Lung (tissue), 12 donors: ENCODE data around the gene CASP3. TPM values are rescaled to one million over a fixed set of nuclear protein-coding genes. Genes with fewer than 3 reads are reported as not detected.

ENCODE experiments used
- ATAC-seq: fragments of 200-7000 bp; cut with Tn5 transposase; one replicate; pipeline ENCODE4 v1.9.1; 2020; ENCODE audit warnings: moderate number of reproducible peaks; ENCODE audit not compliant: insufficient read depth, low FRiP score
- DNase-seq, 3 donors: peaks; one replicate each; pipeline ENCODE4 v3.0.0-alpha.2; 2013 to 2017
- H3K27ac ChIP-seq, 2 donors: one replicate each; pipeline ENCODE4 v1.5.1; 2013; ENCODE audit warnings: mild to moderate bottlenecking in 2 of 2, moderate library complexity in 2 of 2, control low read depth in 1 of 2, inconsistent platforms in 1 of 2, low read depth in 1 of 2, low read length in 1 of 2
- H3K27me3 ChIP-seq, 3 donors: one replicate each; pipeline ENCODE4 v1.5.1; 2013; ENCODE audit warnings: low read length in 2 of 3; ENCODE audit not compliant: control insufficient read depth in 3 of 3, insufficient read depth in 3 of 3
- H3K36me3 ChIP-seq, 4 donors: one replicate each; pipeline ENCODE4 v1.5.1; 2013; ENCODE audit warnings: low read length in 4 of 4, mild to moderate bottlenecking in 1 of 4, moderate library complexity in 1 of 4; ENCODE audit not compliant: control insufficient read depth in 4 of 4, insufficient read depth in 4 of 4
- H3K4me1 ChIP-seq, 5 donors: one replicate each; pipeline ENCODE4 v1.5.1; 2013; ENCODE audit warnings: low read length in 5 of 5, mild to moderate bottlenecking in 2 of 5, moderate library complexity in 1 of 5; ENCODE audit not compliant: control insufficient read depth in 5 of 5, insufficient read depth in 5 of 5
- H3K4me3 ChIP-seq: one replicate; pipeline ENCODE4 v1.5.1; 2013; ENCODE audit warnings: mild to moderate bottlenecking, control low read depth, moderate library complexity
- H3K9ac ChIP-seq, 2 donors: one replicate each; pipeline ENCODE4 v1.5.1; 2013; ENCODE audit warnings: low read length in 2 of 2, control low read depth in 1 of 2; ENCODE audit not compliant: insufficient read depth in 1 of 2
- H3K9me3 ChIP-seq, 4 donors: one replicate each; pipeline ENCODE4 v1.5.1; 2013; ENCODE audit warnings: low read length in 3 of 4, mild to moderate bottlenecking in 1 of 4, moderate library complexity in 1 of 4; ENCODE audit not compliant: control insufficient read depth in 4 of 4, insufficient read depth in 3 of 4
- CTCF ChIP-seq: IDR thresholded peaks from 2 replicates; pipeline ENCODE4 v1.5.1; 2012; ENCODE audit warnings: mild to moderate bottlenecking; ENCODE audit errors: control extremely low read depth, extremely low read depth
- WGBS, 2 donors: extraction: QIAGEN DNeasy Blood & Tissue Kit; methylation state at CpG; one replicate each; pipeline ENCODE4 v1.1.7; 2013; 5-methylcytosine and 5-hydroxymethylcytosine counted together
- polyA plus RNA-seq, 2 donors: library from polyadenylated mRNA; stranded (reverse); fragments of 200-250 nt; gene quantifications; one replicate each; pipeline ENCODE4 v1.2.1, GENCODE V29; 2013
- total RNA-seq, 2 donors: library from RNA; depleted of rRNA in 1 of 2; stranded (reverse); fragments of >200 nt in 1 of 2; gene quantifications; one replicate each; pipeline ENCODE4 v1.2.1, GENCODE V29; 2014 to 2021
- donor health status: control.
- donor health status: control.
- donor health status: Bipolar disorder and iron deficiency.
- donor health status: healthy.
- donor health status: DM: yes; HTN: yes; CAD: no.

Gene CASP3
- total and polyA plus RNA-seq, 4 donors = 9.3 to 30.4 (median 16.7) TPM

- Histone ChIP-seq H3K36me3 (peaks cover 0 to 13% (median 2%) of the 10 kb centered on the region in 4 donors), H3K9me3 (no peaks in the 10 kb centered on the region), H3K9ac (no peak overlapping the region), H3K4me3 (no peak overlapping the region), H3K27me3 (no peaks in the 10 kb centered on the region), H3K4me1 (peaks cover 0 to 44% (median 13%) of the 10 kb centered on the region in 5 donors), H3K27ac (peak overlapping the region in 1 of 2 donors; percentile 41)
- 91 to 95% methylated on average over 8 to 9 of the region's 9 CpGs for WGBS, 2 donors
- DNase-seq (no peak), ATAC-seq (no peak)
- no peak for TF ChIP-seq CTCF
Measured at GRCh38 chr4:184644553-184645307, 4.5 kb downstream of the CASP3 start.

GRCh38 chr4:184643731-184644130 is 5.5 kb downstream of the CASP3 start:
- Histone ChIP-seq H3K9ac (no peak overlapping the region), H3K27me3 (no peaks in the 10 kb centered on the region), H3K9me3 (no peaks in the 10 kb centered on the region), H3K27ac (peak overlapping the region in 1 of 2 donors; percentile 33), H3K36me3 (peaks cover 0 to 13% (median 2%) of the 10 kb centered on the region in 4 donors), H3K4me1 (peaks cover 0 to 47% (median 13%) of the 10 kb centered on the region in 5 donors), H3K4me3 (no peak overlapping the region)
- TF ChIP-seq CTCF = no peak
- ATAC-seq (no peak), DNase-seq (no peak)
- 69 to 86% methylated on average over 1 of the region's 1 CpG for WGBS, 2 donors

GRCh38 chr4:184641451-184641850 is 7.8 kb downstream of the CASP3 start:
- H3K36me3 ChIP-seq = peaks cover 4 to 20% (median 9%) of the 10 kb centered on the region in 4 donors
- no peak overlapping the region for H3K4me3 ChIP-seq
- 95 to 97% methylated on average over 5 of the region's 5 CpGs for WGBS, 2 donors
- H3K4me1 ChIP-seq = peaks cover 0 to 35% (median 0%) of the 10 kb centered on the region in 5 donors
- no peaks in the 10 kb centered on the region for H3K27me3 ChIP-seq
- no peak overlapping the region for H3K27ac ChIP-seq
- no peaks in the 10 kb centered on the region for H3K9me3 ChIP-seq
- H3K9ac ChIP-seq = no peak overlapping the region
- no peak for TF ChIP-seq CTCF
- ATAC-seq (no peak), DNase-seq (no peak)
